Prostate gland (tissue), 2 donors: ENCODE measurements around the gene WDR48.

Experiments
- POLR2A ChIP-seq: fragments of 450-650 bp; IDR thresholded peaks from one replicate; pipeline ENCODE4 v1.6.1; 2016; ENCODE audit warnings: antibody characterized with exemption, mild to moderate bottlenecking
- TF ChIP-seq, protein P1 (sequence below), 4 experiments: fragments of 200-600 bp in 2 of 4; fragments of 450-650 bp in 2 of 4; sonication (generic) in 2 of 4; IDR thresholded peaks; 1 replicate in 3 of 4; 2 replicates in 1 of 4; pipeline ENCODE4 v1.5.1; 2016 to 2019; ENCODE audit warnings: antibody characterized with exemption in 4 of 4, mild to moderate bottlenecking in 2 of 4, moderate library complexity in 2 of 4

DNA sequence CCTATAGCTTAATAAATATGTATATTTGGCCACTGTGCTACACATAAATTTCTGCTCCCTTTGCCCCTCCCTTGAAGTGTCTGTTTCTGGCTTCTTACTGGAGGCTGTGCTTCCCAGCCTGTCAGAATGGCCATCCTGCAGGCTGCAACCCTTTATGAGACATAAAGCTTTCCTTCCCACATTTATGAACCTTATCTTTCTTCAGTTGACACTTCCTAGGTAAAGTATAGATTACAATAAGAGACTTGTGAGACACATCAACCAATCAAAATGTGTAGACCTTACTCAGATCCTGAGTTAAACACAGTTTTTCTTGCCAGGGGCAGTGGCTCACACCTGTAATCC lies 29.6 kb upstream of the WDR48 start:
- no peak for TF ChIP-seq POLR2A
- TF ChIP-seq, protein P1, sequence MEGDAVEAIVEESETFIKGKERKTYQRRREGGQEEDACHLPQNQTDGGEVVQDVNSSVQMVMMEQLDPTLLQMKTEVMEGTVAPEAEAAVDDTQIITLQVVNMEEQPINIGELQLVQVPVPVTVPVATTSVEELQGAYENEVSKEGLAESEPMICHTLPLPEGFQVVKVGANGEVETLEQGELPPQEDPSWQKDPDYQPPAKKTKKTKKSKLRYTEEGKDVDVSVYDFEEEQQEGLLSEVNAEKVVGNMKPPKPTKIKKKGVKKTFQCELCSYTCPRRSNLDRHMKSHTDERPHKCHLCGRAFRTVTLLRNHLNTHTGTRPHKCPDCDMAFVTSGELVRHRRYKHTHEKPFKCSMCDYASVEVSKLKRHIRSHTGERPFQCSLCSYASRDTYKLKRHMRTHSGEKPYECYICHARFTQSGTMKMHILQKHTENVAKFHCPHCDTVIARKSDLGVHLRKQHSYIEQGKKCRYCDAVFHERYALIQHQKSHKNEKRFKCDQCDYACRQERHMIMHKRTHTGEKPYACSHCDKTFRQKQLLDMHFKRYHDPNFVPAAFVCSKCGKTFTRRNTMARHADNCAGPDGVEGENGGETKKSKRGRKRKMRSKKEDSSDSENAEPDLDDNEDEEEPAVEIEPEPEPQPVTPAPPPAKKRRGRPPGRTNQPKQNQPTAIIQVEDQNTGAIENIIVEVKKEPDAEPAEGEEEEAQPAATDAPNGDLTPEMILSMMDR (IDR thresholded peaks at IDR 0.05) = no peak
